Stromal cell of bone marrow (primary cell): ENCODE data around the gene TEAD1.

Experiments used
- DNase-seq: peaks from one replicate; pipeline ENCODE4 v3.0.0-alpha.2; 2012; ENCODE audit warnings: low read depth

The TEAD1 gene

GRCh38 chr11:12666915-12667314, 7.3 kb upstream of the TEAD1 start:
- no peak for DNase-seq

DNA sequence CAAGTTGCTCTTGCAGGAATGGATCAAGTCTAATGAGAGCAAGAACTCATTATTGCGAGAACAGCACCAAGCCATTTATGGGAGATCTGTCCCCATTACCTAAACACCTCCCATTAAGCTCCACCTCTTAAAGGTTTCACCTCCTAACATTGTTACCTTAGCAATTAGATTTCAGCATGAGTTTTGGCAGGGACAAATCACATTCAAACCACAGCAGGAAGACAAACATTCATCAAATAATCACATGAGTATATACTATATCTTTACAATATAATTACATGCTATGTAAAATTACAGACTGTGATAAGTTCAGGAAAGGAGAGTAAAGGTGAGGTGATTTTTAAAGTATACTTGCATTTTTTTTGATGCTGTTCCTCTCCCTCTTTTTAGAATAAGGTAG, 6.6 kb upstream of the TEAD1 start:
- DNase-seq: no peak

DNA sequence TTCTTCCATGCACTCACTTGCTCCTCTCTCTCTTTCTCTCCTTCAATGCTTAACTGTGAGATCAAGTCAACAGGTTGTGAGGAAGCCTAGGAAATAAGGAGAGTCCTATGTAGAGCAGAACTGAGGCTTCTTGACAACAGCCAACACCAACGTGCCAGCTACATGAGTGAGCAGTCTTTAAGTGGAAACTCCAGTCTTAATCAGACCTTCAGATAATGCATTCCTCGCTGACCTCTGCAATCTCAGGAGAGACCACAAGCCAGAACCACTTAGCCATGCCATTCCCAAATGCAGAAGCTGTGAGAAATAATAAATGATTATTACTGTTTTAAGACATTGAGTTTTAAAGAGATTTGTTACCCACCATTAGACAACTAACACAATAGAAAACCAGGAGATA, 6.1 kb upstream of the TEAD1 start:
- no peak for DNase-seq

DNA sequence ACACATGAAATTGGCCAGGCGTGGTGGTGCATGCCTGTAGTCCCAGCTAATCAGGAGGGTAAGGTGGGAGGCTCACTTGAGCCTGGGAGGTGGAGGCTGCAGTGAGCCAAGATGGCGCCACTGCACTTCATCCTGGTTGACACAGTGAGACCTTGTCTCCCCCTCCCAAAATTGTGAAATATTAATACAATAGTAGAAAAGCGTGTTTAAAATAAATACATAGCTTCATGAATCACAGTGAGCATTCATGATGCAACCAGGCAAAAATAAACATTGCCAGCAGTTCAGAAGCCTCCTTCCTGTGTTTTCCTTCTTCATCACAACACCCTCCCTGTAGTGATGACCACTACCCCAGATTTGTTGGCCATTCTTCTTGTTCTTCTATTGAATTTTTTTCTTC, 4.3 kb upstream of the TEAD1 start:
- no peak for DNase-seq

GRCh38 chr11:12671370-12671769, 2.9 kb upstream of the TEAD1 start:
- DNase-seq: no peak

GRCh38 chr11:12673601-12673923, 659 bp upstream of the TEAD1 start:
- no peak for DNase-seq

GRCh38 chr11:12674571-12674935, 332 bp downstream of the TEAD1 start:
- DNase-seq: no peak

DNA sequence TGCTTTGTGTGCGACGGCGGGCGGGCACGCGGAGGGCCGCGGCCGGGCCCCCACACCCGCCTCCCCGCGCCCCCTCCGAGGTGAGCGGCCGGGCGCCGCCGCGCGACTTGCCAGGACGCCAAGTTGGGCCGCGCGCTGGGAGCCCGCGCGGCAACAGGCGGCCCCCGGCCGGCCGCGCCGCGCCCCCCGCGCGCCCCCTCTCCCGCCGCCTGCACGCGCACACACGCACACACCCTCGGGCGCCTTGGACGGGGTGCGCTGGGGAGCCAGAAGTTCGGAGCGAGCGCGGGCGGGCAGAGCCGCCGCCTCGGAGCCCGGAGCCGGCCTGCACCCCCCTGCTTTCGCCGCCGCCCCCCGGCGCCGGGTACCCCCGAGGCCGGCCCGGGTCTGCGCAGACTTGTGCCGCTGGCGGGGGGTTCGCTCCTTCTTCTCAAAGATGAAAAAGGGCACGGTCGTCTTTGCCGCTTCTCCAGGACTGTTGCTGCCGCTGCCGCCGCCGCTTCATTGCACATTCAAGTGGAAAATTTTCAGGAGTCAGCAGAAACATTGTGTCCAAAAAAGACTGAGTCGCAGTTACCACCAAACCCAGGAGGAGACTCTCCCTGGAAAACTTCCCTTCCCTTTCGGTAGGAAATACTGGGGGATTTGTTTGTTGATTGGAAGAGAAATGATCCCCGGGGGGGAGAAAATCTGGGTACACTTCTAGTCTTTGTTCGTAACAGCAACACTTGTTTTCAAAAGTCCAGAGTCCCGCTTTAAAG, 895 bp downstream of the TEAD1 start:
- no peak for DNase-seq

- no peak for DNase-seq
These were observed 1.9 kb downstream of the TEAD1 start for GRCh38 chr11:12675951-12676711.

DNA sequence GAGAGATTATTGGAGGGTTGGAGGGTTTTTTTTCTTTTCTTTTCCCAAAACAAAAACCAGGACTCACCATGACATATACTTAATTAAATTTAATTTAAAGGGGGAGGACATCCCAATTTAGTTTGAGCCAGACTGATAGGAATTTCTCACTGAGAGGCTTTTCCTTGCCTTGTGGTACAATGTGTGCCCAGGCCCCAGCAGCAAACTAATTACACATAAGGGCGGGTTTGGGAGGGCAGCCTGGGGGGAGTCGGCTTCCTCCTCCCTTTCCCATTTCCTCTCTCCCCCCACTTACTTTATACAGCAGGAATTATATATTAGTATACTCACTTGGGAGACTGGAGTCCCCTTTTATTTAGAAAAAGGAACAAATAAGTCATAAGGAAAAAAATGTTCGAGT, 2.9 kb downstream of the TEAD1 start:
- no peak for DNase-seq

DNA sequence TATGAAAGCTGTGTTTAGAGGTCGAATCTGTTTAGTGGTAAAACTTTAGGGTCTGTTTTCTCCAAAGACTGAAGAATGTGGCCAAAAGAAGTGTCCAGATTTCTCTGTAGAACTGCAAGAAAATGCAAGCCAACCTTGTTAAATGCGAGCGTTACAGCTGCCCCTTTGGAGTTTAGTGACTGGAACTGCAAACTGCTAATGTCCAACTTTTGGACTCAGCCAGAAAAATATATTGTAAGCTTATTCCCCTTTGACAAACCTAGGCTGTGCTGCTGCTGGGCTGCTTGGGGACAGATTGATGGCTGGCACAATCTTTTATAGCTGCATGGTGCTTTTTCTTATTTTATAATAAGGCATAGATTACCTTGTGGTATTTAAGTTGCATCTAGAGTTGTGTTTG, 3.9 kb downstream of the TEAD1 start:
- no peak for DNase-seq

GRCh38 chr11:12678991-12679390, 4.8 kb downstream of the TEAD1 start:
- DNase-seq: no peak

- DNase-seq: no peak
These were observed 5.2 kb downstream of the TEAD1 start for GRCh38 chr11:12679471-12679870.

DNA sequence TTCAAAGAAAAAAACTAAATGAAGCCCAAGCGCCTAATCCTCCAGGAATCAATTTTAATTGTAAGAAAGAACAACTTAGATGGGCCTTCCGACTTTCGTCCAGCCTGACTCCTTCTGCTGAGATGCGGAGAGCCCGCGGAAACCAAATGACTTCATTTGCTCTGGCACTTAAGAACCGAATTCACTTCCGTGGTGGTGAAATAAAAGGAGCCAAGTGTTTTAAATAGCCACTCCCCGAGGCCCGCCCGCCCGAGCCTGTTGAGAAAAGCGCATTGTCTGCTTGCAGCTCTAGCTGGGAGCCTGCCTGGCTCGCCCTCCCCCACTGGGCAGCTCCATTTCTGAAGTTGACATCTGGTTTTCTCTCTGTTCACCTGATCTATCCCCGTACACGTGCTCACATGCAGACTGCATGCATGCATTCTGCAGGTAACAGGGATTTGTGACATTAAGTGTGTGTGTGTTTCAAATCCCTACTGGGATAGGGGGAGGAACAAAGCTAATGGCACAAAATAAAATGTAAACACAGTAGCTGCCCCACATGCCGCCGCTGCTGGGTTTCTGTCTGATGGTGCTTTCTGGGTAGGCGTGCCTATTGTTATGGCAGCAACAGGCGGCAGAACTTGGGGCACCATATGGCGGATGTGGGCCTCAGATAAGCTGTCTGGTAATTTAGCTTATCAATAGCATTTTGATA, 6.2 kb downstream of the TEAD1 start:
- no peak for DNase-seq

DNA sequence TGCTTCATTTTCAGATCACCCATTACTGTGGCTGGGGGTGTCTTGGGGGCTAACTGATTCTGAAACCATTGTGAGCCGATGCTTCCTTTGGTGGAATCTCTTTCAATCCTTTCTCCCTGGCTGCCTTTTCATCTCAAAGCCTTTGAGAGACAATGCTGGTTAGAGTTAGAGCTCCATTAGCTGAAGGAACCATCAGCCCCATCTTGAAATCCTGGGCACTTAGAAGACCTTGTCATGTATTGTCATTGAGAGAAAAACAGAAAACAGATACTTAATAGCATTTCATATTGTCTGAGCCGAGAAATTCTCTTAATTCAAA, 6.7 kb downstream of the TEAD1 start:
- no peak for DNase-seq

- no peak for DNase-seq
These were observed 7.2 kb downstream of the TEAD1 start for GRCh38 chr11:12681466-12681865.

GRCh38 chr11:12682288-12682687, 8.1 kb downstream of the TEAD1 start:
- no peak for DNase-seq

DNA sequence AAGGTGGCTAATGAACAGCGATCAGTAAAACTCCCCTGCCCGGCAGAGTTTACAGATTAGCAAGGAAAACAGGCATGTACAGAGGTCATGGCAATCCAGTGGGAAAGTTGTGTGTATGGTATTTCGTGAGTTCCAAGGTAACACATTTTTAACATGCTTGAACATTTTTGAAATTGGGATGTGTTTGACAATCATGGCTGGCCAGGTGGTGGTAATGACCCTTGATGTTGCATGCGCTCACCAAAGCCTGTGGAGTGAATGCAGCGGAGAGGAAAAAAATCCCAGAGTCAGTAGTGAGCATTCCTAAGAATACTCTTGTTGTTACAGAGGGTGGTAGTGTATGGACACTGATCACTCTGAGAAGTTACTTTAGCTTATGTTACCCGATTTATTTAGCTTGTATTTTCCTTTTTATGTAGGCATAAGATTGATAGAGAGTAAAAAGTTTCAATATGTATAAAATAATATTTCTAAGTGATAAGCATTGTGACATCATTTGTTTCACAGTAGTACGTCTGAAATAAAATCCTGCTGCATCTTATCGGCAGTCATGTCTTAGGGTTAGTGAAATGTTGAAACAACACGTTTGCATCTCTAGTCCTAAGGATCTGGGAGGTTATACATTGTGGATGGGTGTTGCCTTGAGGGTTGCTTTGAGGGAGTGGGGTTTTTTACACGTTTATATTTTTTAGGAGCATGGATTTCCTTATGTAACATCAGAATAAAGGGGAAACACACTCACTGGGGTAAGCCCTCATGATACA, 8.7 kb downstream of the TEAD1 start:
- DNase-seq: no peak

GRCh38 chr11:12683874-12684273, 9.7 kb downstream of the TEAD1 start:
- no peak for DNase-seq

- no peak for DNase-seq
These were observed 10.1 kb downstream of the TEAD1 start for GRCh38 chr11:12684315-12684714.

DNA sequence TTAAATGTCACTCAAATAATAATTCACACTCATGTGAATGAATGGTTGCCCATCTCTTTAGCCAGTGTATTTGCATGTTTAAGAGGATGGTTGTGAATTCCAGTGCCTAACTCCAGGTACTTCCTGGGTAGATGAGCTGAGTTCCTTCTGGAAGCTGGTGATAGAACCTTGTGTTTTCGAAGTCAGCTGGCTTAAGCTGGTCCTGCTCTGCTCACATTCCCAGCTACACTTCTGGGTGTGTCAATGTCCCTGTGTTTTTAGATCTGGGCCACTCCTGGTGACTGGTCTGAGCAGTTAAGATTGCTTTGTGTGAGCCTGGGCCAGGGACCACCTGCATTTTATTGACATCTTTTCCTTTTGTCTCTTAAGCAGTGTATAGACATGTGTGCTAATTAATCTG, 10.6 kb downstream of the TEAD1 start:
- DNase-seq: no peak

GRCh38 chr11:12685229-12685628, 11.0 kb downstream of the TEAD1 start:
- no peak for DNase-seq
